GM23338 (cell line): ENCODE results near the gene KIF3B. TPM values are rescaled to one million over a fixed set of nuclear protein-coding genes. Genes with fewer than 3 reads are reported as not detected.

Experiments used
- ATAC-seq: fragments of 200-7000 bp; cut with Tn5 transposase; 3 replicates; pipeline ENCODE4 v1.9.1; 2020
- DNase-seq: peaks from one replicate; pipeline ENCODE4 v3.0.0-alpha.2; 2015; ENCODE audit warnings: low spot score
- H2AFZ ChIP-seq: fragments of 200-600 bp; sonication (generic); 2 replicates; pipeline ENCODE4 v1.8.0; 2016; ENCODE audit warnings: antibody characterized with exemption, mild to moderate bottlenecking, moderate library complexity
- H3F3A ChIP-seq: fragments of 200-600 bp; sonication (generic); replicated peaks from 2 replicates; pipeline ENCODE4 v1.8.0; 2017; ENCODE audit warnings: antibody characterized with exemption, mixed run types, low read depth
- H3K27ac ChIP-seq: fragments of 200-600 bp; sonication (generic); 2 replicates; pipeline ENCODE4 v1.6.1; 2016; ENCODE audit warnings: low read depth
- H3K27me3 ChIP-seq: fragments of 200-600 bp; sonication (generic); 2 replicates; pipeline ENCODE4 v1.8.0; 2016; ENCODE audit warnings: mild to moderate bottlenecking, mixed run types, moderate library complexity; ENCODE audit not compliant: insufficient read depth
- H3K36me3 ChIP-seq: fragments of 200-600 bp; sonication (generic); 2 replicates; pipeline ENCODE4 v1.8.0; 2016; ENCODE audit warnings: mild to moderate bottlenecking; ENCODE audit not compliant: insufficient read depth
- H3K4me1 ChIP-seq: fragments of 200-600 bp; sonication (generic); 2 replicates; pipeline ENCODE4 v1.8.0; 2016; ENCODE audit warnings: mild to moderate bottlenecking, moderate library complexity; ENCODE audit not compliant: insufficient read depth
- H3K4me2 ChIP-seq: fragments of 200-600 bp; sonication (generic); 2 replicates; pipeline ENCODE4 v1.7.1; 2017; ENCODE audit warnings: mixed run types
- H3K4me3 ChIP-seq: fragments of 200-600 bp; sonication (generic); 2 replicates; pipeline ENCODE4 v1.6.1; 2016; ENCODE audit warnings: mixed run types
- H3K79me2 ChIP-seq: fragments of 200-600 bp; sonication (generic); replicated peaks from 2 replicates; pipeline ENCODE4 v1.8.0; 2017; ENCODE audit warnings: mild to moderate bottlenecking; ENCODE audit not compliant: insufficient read depth
- H3K9me2 ChIP-seq: fragments of 200-600 bp; sonication (generic); 2 replicates; pipeline ENCODE4 v1.8.0; 2017; ENCODE audit not compliant: insufficient read depth
- H4K20me1 ChIP-seq: fragments of 200-600 bp; sonication (generic); replicated peaks from 2 replicates; pipeline ENCODE4 v1.8.0; 2017; ENCODE audit warnings: mild to moderate bottlenecking; ENCODE audit not compliant: insufficient read depth
- H3K27ac Mint-ChIP-seq: 2 replicates; pipeline ENCODE4 v1.8.0; 2020; ENCODE audit warnings: inconsistent platforms, mild to moderate bottlenecking, moderate library complexity, mixed read lengths
- H3K27me3 Mint-ChIP-seq: 3 replicates; pipeline ENCODE4 v1.8.0; 2022; ENCODE audit warnings: low read depth, mild to moderate bottlenecking, moderate library complexity, mixed read lengths, inconsistent platforms; ENCODE audit not compliant: insufficient read depth, poor library complexity
- H3K36me3 Mint-ChIP-seq: 3 replicates; pipeline ENCODE4 v1.8.0; 2021; ENCODE audit warnings: low read depth, mild to moderate bottlenecking, inconsistent platforms, moderate library complexity, mixed read lengths
- H3K4me1 Mint-ChIP-seq: 3 replicates; pipeline ENCODE4 v1.8.0; 2020; ENCODE audit warnings: mild to moderate bottlenecking, inconsistent platforms, mixed read lengths
- H3K4me3 Mint-ChIP-seq: 3 replicates; pipeline ENCODE4 v1.8.0; 2021; ENCODE audit warnings: moderate library complexity, mild to moderate bottlenecking, inconsistent platforms, mixed read lengths
- H3K9me3 Mint-ChIP-seq: 3 replicates; pipeline ENCODE4 v1.8.0; 2020; ENCODE audit warnings: moderate library complexity, mild to moderate bottlenecking, inconsistent platforms, mixed read lengths
- CREB1 ChIP-seq: fragments of 250-450 bp; sonication (Bioruptor Pico); IDR thresholded peaks from 2 replicates; pipeline ENCODE4 v1.5.0; 2020; ENCODE audit warnings: low read depth, mild to moderate bottlenecking, moderate library complexity
- CTCF ChIP-seq, 2 experiments: fragments of 200-600 bp in 1 of 2; sonication (generic) in 1 of 2; conservative IDR thresholded peaks; 2 replicates each; pipeline versions ENCODE4 v1.5.1 to v1.6.1; 2016 to 2017; ENCODE audit warnings: antibody characterized with exemption in 2 of 2, low read depth in 2 of 2, mild to moderate bottlenecking in 2 of 2, moderate library complexity in 1 of 2
- EZH2 ChIP-seq: fragments of 200-600 bp; sonication (generic); IDR thresholded peaks from one replicate; pipeline ENCODE4 v1.8.0; 2017; ENCODE audit warnings: antibody characterized with exemption, mild to moderate bottlenecking, low read depth; ENCODE audit not compliant: unreplicated experiment
- EZH2phosphoT487 ChIP-seq: fragments of 200-600 bp; sonication (generic); IDR thresholded peaks from one replicate; pipeline ENCODE4 v1.8.1; 2018; ENCODE audit warnings: antibody characterized with exemption; ENCODE audit not compliant: unreplicated experiment
- NANOG ChIP-seq: IDR thresholded peaks from 2 replicates; pipeline ENCODE4 v1.6.1; 2016; ENCODE audit warnings: antibody characterized with exemption, borderline replicate concordance
- POLR2AphosphoS5 ChIP-seq: IDR thresholded peaks from 2 replicates; pipeline ENCODE4 v1.6.1; 2016; ENCODE audit warnings: antibody characterized with exemption, low read depth
- REST ChIP-seq: IDR thresholded peaks from one replicate; pipeline ENCODE4 v1.6.1; 2018; ENCODE audit warnings: antibody characterized with exemption; ENCODE audit not compliant: unreplicated experiment
- STAT1 ChIP-seq: IDR thresholded peaks from one replicate; pipeline ENCODE4 v1.6.1; 2016; ENCODE audit warnings: antibody characterized with exemption; ENCODE audit not compliant: unreplicated experiment
- ZNF114 ChIP-seq: fragments of 250-450 bp; sonication (Bioruptor Pico); IDR thresholded peaks from 2 replicates; pipeline ENCODE4 v1.5.0; 2020; ENCODE audit warnings: mild to moderate bottlenecking, moderate library complexity
- ZNF331 ChIP-seq: fragments of 250-450 bp; sonication (Bioruptor Pico); IDR thresholded peaks from 2 replicates; pipeline ENCODE4 v1.5.0; 2020; ENCODE audit warnings: low read depth, mild to moderate bottlenecking, moderate library complexity
- polyA plus RNA-seq: library from polyadenylated mRNA; unstranded; fragments of >200 nt; fragmentation: Nextera tagmentation; extraction: Ambion mirVana; gene quantifications from 2 replicates; pipeline ENCODE4 v1.2.1, GENCODE V29; 2016
- total RNA-seq: library from RNA; depleted of rRNA; stranded (reverse); fragments of >200 nt; shearing (Covaris generic); gene quantifications from 2 replicates; pipeline ENCODE4 v1.2.3, GENCODE V29; 2014
- TF ChIP-seq, protein P1 (sequence below): IDR thresholded peaks from 2 replicates; pipeline ENCODE4 v1.6.1; 2016; ENCODE audit warnings: antibody characterized with exemption

Gene KIF3B
- total and polyA plus RNA-seq, 2 experiments from 2014 or later, result 6.1 to 22.8 TPM

DNA sequence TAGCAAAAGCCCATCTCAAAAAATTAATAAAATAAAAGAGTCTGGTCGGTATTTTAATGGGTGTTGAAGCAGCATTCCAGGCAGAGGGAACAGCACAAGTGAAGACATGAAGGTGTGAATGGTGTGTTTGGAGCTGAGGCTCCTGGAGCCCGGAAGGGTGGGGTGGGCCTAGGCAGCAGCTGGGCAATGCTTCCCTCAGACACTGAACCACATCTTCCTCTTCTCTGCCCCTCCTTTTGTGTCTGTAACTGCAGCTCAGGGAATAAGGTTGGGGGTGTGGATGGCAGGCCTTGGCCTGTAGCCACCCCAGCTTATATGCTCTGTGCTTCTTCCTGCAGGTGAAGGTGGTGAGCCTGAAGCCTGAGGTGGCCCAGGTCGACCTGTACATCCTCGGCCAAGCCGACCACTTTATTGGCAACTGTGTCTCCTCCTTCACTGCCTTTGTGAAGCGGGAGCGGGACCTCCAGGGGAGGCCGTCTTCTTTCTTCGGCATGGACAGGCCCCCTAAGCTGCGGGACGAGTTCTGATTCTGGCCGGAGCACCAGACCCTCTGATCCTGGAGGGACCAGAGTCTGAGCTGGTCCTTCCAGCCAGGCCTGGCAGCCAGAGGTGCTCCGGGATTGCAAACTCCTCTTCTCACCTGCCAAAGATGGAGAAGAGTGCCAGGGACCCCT is 43.2 kb upstream of the KIF3B start:
- Histone ChIP-seq H2AFZ (no peak overlapping the region), H3F3A (peaks cover 10% of the 10 kb centered on the region; the same call in 1 of the 2 replicates), H3K27me3 (no peaks in the 10 kb centered on the region), H3K4me2 (no peak overlapping the region), H3K4me1 (0 out of 2 replicates have a peak, but pooled peaks cover 3% of the 10 kb centered on the region), H3K27ac (no peak overlapping the region), H3K9me2 (no peaks in the 10 kb centered on the region), H3K4me3 (no peak overlapping the region), H3K79me2 (no peaks in the 10 kb centered on the region), H4K20me1 (peaks cover 10% of the 10 kb centered on the region), H3K36me3 (peaks cover 34% of the 10 kb centered on the region)
- Mint-ChIP-seq H3K36me3 (peaks cover 45% of the 10 kb centered on the region), H3K27ac (no peak overlapping the region), H3K9me3 (no peaks in the 10 kb centered on the region), H3K27me3 (no peaks in the 10 kb centered on the region), H3K4me1 (0 out of 3 replicates have a peak, but pooled peaks cover 3% of the 10 kb centered on the region), H3K4me3 (no peak overlapping the region)
- ATAC-seq (no peak), DNase-seq (no peak)
- TF ChIP-seq NANOG (no peak), EZH2 (no peak), EZH2phosphoT487 (no peak)

DNA sequence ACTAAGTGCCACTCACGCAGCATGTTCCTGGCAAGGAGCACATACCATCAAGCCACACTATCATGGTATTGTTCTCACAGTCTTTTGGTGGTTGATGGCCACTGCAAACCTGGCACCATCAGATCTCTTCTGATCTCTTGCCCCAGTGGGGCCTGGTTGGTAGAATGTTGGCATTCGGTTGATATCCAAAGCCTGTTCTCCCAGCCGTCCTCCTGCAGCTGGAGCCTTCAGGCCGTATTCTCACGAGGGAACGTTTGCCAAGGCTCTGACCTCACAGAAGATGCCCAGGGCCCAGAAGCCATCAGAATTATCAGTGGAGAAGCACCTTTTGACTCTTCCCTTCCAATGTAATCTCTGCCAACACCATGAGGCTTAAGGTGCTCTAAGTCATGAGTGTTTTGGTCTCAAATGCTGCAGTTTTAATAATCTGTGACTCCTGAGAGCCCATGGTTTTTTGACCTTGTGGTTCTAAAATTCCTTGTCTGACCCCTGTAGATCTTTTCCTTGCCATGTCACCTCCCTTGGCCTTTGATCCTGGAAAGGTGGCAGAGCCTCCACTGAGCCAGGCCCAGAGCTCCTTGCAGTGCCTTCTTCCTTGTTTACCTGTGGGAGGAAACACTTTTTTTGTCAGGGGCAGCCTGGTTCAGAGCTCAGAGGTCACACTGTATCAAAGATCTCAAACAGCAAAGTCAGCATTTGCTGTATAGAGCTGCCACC is 42.0 kb upstream of the KIF3B start:
- H3K9me2 ChIP-seq, result no peaks in the 10 kb centered on the region
- Mint-ChIP-seq H3K9me3 (no peaks in the 10 kb centered on the region), H3K4me1 (peaks cover 12% of the 10 kb centered on the region), H3K36me3 (peaks cover 42% of the 10 kb centered on the region), H3K27ac (no peak overlapping the region), H3K4me3 (no peak overlapping the region), H3K27me3 (peaks cover 1% of the 10 kb centered on the region)
- no peaks in the 10 kb centered on the region for H3K79me2 ChIP-seq
- no peak overlapping the region for H3K4me3 ChIP-seq
- H2AFZ ChIP-seq, result no peak overlapping the region
- peaks cover 10% of the 10 kb centered on the region; the same call in 1 of the 2 replicates for H3F3A ChIP-seq
- H3K27me3 ChIP-seq, result no peaks in the 10 kb centered on the region
- DNase-seq (no peak), ATAC-seq (no peak)
- H3K36me3 ChIP-seq, result peaks cover 30% of the 10 kb centered on the region
- no peak overlapping the region for H3K4me2 ChIP-seq
- peaks cover 10% of the 10 kb centered on the region for H4K20me1 ChIP-seq
- H3K27ac ChIP-seq, result no peak overlapping the region
- peaks cover 14% of the 10 kb centered on the region; the same call in 1 of the 2 replicates for H3K4me1 ChIP-seq
- TF ChIP-seq EZH2phosphoT487 (no peak), STAT1 (no peak), ZNF114 (CRISPR knock-in tag) (no peak), REST (no peak), NANOG (no peak), CREB1 (CRISPR knock-in tag) (no peak), POLR2AphosphoS5 (no peak), ZNF331 (CRISPR knock-in tag) (no peak), CTCF (conservative IDR thresholded peaks at IDR 0.05; ENCODE audit: low read depth in 2 of 2) (no peak)
- TF ChIP-seq, protein P1, sequence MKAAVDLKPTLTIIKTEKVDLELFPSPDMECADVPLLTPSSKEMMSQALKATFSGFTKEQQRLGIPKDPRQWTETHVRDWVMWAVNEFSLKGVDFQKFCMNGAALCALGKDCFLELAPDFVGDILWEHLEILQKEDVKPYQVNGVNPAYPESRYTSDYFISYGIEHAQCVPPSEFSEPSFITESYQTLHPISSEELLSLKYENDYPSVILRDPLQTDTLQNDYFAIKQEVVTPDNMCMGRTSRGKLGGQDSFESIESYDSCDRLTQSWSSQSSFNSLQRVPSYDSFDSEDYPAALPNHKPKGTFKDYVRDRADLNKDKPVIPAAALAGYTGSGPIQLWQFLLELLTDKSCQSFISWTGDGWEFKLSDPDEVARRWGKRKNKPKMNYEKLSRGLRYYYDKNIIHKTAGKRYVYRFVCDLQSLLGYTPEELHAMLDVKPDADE, result no peak
